ENCODE results near the gene TPSAB1. TPM values are rescaled to one million over a fixed set of nuclear protein-coding genes. Genes with fewer than 3 reads are reported as not detected.
"Not testable (repeated sequence)": the region's sequence is repeated elsewhere in the genome, so short reads cannot be mapped to it uniquely, and the experiment has no call there.

TPSAB1 gene
- total and polyA plus RNA-seq, 5 donors from 2014 or later: not detected

GRCh38 chr16:1238909-1239308, 1.6 kb upstream of the TPSAB1 start:
- H3K4me3 Mint-ChIP-seq; H3K4me1 Mint-ChIP-seq; H3K27me3 ChIP-seq (ENCODE audit: control insufficient read depth, insufficient read depth, low read length); H3K9me3 Mint-ChIP-seq; H3K27me3 Mint-ChIP-seq; H3K4me3 ChIP-seq (ENCODE audit: low read depth, low read length); ATAC-seq (ENCODE audit: low read depth in 2 of 2); H3K4me1 ChIP-seq (ENCODE audit: control insufficient read depth, insufficient read depth, low read length, poor library complexity, severe bottlenecking); DNase-seq; H3K27ac Mint-ChIP-seq; H3K36me3 ChIP-seq (ENCODE audit: control insufficient read depth, insufficient read depth, low read length); H3K9me3 ChIP-seq (ENCODE audit: control insufficient read depth in 2 of 2, low read length in 2 of 2); H3K36me3 Mint-ChIP-seq; H3K27ac ChIP-seq (ENCODE audit: insufficient read depth, low read length, poor library complexity, severe bottlenecking): not testable (repeated sequence)

DNA sequence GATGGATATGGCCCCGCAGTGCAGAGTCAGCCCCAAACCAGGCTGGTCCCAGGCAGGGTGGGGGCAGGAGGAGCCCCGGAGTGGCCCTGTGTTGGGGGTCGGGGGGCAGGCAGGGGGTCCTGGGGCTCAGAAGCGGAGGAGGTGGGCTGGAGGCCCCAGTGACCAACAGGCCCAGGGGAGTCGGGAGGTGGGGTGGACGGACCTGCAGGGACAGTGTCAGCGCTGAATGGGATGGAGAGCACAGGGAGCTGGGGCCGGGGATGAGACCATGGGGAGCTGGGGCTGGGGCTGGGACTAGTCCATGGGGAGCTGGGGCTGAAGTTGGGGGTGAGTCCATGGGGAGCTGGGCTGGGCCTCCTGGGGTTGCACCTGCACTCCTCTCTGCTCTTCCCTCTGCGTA, 930 bp upstream of the TPSAB1 start:
- not testable (repeated sequence) for DNase-seq; H3K4me3 ChIP-seq (ENCODE audit: low read depth, low read length); H3K9me3 ChIP-seq (ENCODE audit: control insufficient read depth in 2 of 2, low read length in 2 of 2); H3K27ac Mint-ChIP-seq; H3K27me3 Mint-ChIP-seq; H3K4me3 Mint-ChIP-seq; H3K36me3 ChIP-seq (ENCODE audit: control insufficient read depth, insufficient read depth, low read length); H3K27me3 ChIP-seq (ENCODE audit: control insufficient read depth, insufficient read depth, low read length); H3K4me1 ChIP-seq (ENCODE audit: control insufficient read depth, insufficient read depth, low read length, poor library complexity, severe bottlenecking); H3K4me1 Mint-ChIP-seq; ATAC-seq (ENCODE audit: low read depth in 2 of 2); H3K27ac ChIP-seq (ENCODE audit: insufficient read depth, low read length, poor library complexity, severe bottlenecking); H3K9me3 Mint-ChIP-seq; H3K36me3 Mint-ChIP-seq

- not testable (repeated sequence) for H3K4me1 Mint-ChIP-seq; H3K27ac ChIP-seq (ENCODE audit: insufficient read depth, low read length, poor library complexity, severe bottlenecking); H3K27me3 Mint-ChIP-seq; H3K36me3 ChIP-seq (ENCODE audit: control insufficient read depth, insufficient read depth, low read length); H3K9me3 ChIP-seq (ENCODE audit: control insufficient read depth in 2 of 2, low read length in 2 of 2); DNase-seq; H3K27me3 ChIP-seq (ENCODE audit: control insufficient read depth, insufficient read depth, low read length); H3K36me3 Mint-ChIP-seq; H3K4me1 ChIP-seq (ENCODE audit: control insufficient read depth, insufficient read depth, low read length, poor library complexity, severe bottlenecking); H3K27ac Mint-ChIP-seq; H3K4me3 ChIP-seq (ENCODE audit: low read depth, low read length); H3K9me3 Mint-ChIP-seq; ATAC-seq (ENCODE audit: low read depth in 2 of 2); H3K4me3 Mint-ChIP-seq
These were observed 576 bp downstream of the TPSAB1 start for GRCh38 chr16:1241081-1241480.

- not testable (repeated sequence) for ATAC-seq (ENCODE audit: low read depth in 2 of 2)
These were observed 2.9 kb downstream of the TPSAB1 start for GRCh38 chr16:1243363-1243762.

GRCh38 chr16:1243907-1244850, 3.7 kb downstream of the TPSAB1 start:
- not testable (repeated sequence) for H3K27me3 Mint-ChIP-seq
- peak in 1 of 2 donors; percentile 7 for ATAC-seq (ENCODE audit: low read depth in 2 of 2)

More at GRCh38 chr16:1243363-1243762, 2.9 kb downstream of the TPSAB1 start:
- not testable (repeated sequence) for H3K36me3 Mint-ChIP-seq; H3K4me1 Mint-ChIP-seq; H3K9me3 ChIP-seq (ENCODE audit: control insufficient read depth in 2 of 2, low read length in 2 of 2); H3K27ac ChIP-seq (ENCODE audit: insufficient read depth, low read length, poor library complexity, severe bottlenecking); H3K4me1 ChIP-seq (ENCODE audit: control insufficient read depth, insufficient read depth, low read length, poor library complexity, severe bottlenecking); H3K4me3 ChIP-seq (ENCODE audit: low read depth, low read length); H3K4me3 Mint-ChIP-seq; H3K27me3 Mint-ChIP-seq; H3K27me3 ChIP-seq (ENCODE audit: control insufficient read depth, insufficient read depth, low read length); H3K9me3 Mint-ChIP-seq; DNase-seq; H3K36me3 ChIP-seq (ENCODE audit: control insufficient read depth, insufficient read depth, low read length); H3K27ac Mint-ChIP-seq

DNA sequence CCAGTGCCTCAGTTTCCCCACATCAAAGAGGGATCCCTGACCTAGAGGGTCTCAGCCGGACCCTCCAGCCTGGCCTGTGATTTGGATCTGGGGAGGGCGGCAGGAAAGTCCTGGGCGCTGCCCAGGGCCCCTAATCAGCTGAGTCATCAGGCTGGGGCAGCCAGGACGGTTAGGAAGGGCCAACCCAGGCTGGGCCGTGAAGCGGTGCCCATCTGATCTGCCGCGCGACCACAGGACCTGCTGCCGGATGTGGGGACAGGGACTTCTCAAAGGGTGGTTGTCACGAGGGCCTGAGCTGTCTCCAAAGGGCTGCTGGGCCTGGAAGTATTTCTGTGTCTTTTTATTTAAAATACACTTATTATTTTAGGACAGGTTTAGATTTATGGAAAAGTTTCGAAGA, 4.4 kb downstream of the TPSAB1 start:
- no peak overlapping the region for H3K27ac Mint-ChIP-seq
- Histone ChIP-seq H3K9me3 (ENCODE audit: control insufficient read depth in 2 of 2, low read length in 2 of 2) (no peaks in the 10 kb centered on the region), H3K4me3 (ENCODE audit: low read depth, low read length) (no peak overlapping the region), H3K36me3 (ENCODE audit: control insufficient read depth, insufficient read depth, low read length) (no peaks in the 10 kb centered on the region), H3K27ac (ENCODE audit: insufficient read depth, low read length, poor library complexity, severe bottlenecking) (no peak overlapping the region), H3K4me1 (ENCODE audit: control insufficient read depth, insufficient read depth, low read length, poor library complexity, severe bottlenecking) (no peaks in the 10 kb centered on the region), H3K27me3 (ENCODE audit: control insufficient read depth, insufficient read depth, low read length) (no peaks in the 10 kb centered on the region)
- H3K9me3 Mint-ChIP-seq: no peaks in the 10 kb centered on the region
- no peaks in the 10 kb centered on the region for H3K36me3 Mint-ChIP-seq
- no peaks in the 10 kb centered on the region for H3K27me3 Mint-ChIP-seq
- peaks cover 0 to 2% (median 0%) of the 10 kb centered on the region in 4 donors for H3K4me1 Mint-ChIP-seq
- DNase-seq: peak in 1 of 3 donors; percentile 57
- H3K4me3 Mint-ChIP-seq: no peak overlapping the region
- ATAC-seq (ENCODE audit: low read depth in 2 of 2): peak in 1 of 2 donors; percentile 29

More at GRCh38 chr16:1243907-1244850, 3.7 kb downstream of the TPSAB1 start:
- not testable (repeated sequence) for H3K27me3 ChIP-seq (ENCODE audit: control insufficient read depth, insufficient read depth, low read length); H3K27ac ChIP-seq (ENCODE audit: insufficient read depth, low read length, poor library complexity, severe bottlenecking); H3K4me1 ChIP-seq (ENCODE audit: control insufficient read depth, insufficient read depth, low read length, poor library complexity, severe bottlenecking); H3K9me3 ChIP-seq (ENCODE audit: control insufficient read depth in 2 of 2, low read length in 2 of 2); DNase-seq; H3K4me1 Mint-ChIP-seq; H3K4me3 Mint-ChIP-seq; H3K9me3 Mint-ChIP-seq; H3K27ac Mint-ChIP-seq; H3K36me3 ChIP-seq (ENCODE audit: control insufficient read depth, insufficient read depth, low read length); H3K4me3 ChIP-seq (ENCODE audit: low read depth, low read length); H3K36me3 Mint-ChIP-seq

DNA sequence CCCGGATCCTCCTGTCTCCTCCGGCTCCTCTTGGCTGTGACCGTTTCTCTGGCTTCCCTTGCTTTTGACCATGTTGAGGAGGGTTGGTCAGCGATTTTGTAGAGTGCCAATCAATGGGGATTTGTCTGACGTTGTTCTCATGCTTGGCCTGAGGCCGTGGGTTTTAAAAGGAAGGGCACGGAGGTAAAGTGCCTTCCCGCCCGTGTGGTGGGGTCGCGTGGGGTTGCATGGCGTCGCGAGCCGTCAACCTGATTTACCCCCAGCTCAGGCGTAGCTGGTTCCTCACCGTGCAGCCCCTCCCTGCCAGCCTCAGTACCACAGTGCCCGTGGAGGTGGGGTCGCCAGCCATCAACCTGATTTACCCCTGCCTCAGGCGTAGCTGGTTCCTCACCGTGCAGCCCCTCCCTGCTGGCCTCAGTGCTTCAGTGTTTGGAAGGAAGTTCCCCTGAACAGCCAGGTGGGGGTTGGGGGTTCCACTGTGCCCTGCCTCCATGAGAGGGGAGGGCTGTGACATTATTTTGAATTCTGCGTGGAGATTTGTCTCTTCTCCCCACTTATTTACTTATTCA, 5.0 kb downstream of the TPSAB1 start:
- DNase-seq: no peak
- no peaks in the 10 kb centered on the region for H3K27me3 Mint-ChIP-seq
- no peaks in the 10 kb centered on the region for H3K4me1 ChIP-seq (ENCODE audit: control insufficient read depth, insufficient read depth, low read length, poor library complexity, severe bottlenecking)

More for the DNA sequence above, 5.0 kb downstream of the TPSAB1 start:
- Histone ChIP-seq H3K9me3 (ENCODE audit: control insufficient read depth in 2 of 2, low read length in 2 of 2) (no peaks in the 10 kb centered on the region), H3K27me3 (ENCODE audit: control insufficient read depth, insufficient read depth, low read length) (no peaks in the 10 kb centered on the region), H3K4me3 (ENCODE audit: low read depth, low read length) (no peak overlapping the region), H3K36me3 (ENCODE audit: control insufficient read depth, insufficient read depth, low read length) (no peaks in the 10 kb centered on the region), H3K27ac (ENCODE audit: insufficient read depth, low read length, poor library complexity, severe bottlenecking) (no peak overlapping the region)
- no peak overlapping the region for H3K27ac Mint-ChIP-seq
- no peaks in the 10 kb centered on the region for H3K9me3 Mint-ChIP-seq
- H3K36me3 Mint-ChIP-seq: no peaks in the 10 kb centered on the region
- no peak overlapping the region for H3K4me3 Mint-ChIP-seq
- H3K4me1 Mint-ChIP-seq: peaks cover 0 to 2% (median 0%) of the 10 kb centered on the region in 4 donors
- ATAC-seq (ENCODE audit: low read depth in 2 of 2): no peak

Measured in CD4-positive, CD25-positive, alpha-beta regulatory T cell (primary cell).